Activated CD8-positive, alpha-beta memory T cell treated with anti-CD3 and anti-CD28 coated beads, Interleukin-2, amount 50 U/mL, for 1 hour (primary cell): ENCODE results near the gene PARD3.
"Not testable (repeated sequence)": the region's sequence is repeated elsewhere in the genome, so short reads cannot be mapped to it uniquely, and the experiment has no call there.

Experiments used
- DNase-seq: peaks from one replicate; pipeline ENCODE4 v3.0.0-alpha.2; 2020; ENCODE audit errors: extremely low read depth

Gene PARD3

DNA sequence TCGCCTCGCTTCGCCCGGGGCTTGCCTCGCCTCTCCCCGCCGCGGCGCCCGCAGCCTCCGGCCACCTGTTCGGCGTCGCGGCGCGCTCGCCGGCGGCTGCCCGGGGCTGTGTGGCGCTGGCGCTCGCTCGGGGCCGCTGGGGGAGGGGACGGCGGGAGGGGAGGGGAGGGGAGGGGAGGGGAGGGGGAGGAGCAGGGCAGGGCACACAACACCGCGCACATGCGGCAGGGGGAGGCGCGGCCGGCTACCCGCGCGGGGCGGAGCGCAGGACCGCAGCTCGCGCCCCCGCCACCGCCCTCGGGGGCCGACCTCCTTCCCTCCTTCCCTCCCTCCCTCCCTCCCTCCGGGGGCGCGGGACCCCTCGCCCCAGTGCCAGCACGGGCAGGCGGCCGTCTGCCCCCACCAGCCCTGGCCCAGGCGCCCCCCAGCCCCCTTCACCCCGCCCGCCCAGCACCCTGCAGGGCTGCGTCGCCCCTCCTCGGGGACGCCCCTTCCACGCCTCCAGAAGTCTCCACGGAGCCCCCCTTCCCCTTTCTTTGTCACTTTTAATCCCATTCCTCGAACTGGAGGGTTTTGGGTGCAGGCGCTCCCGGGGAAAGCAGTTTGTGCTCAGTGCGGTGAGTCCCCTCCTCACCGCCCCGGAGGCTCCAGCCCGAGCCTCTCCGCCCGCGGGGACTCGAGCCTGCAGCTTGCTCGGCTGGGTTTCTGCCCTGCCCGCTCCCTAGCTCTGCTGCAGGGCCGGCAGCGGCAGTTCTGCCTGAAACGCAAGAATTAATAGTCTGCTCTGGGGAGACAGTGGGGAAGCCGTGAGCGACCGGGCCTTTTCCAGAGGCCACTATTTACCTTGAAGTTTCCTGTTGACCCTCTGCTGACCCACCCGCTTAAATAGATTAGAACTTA, at the start of gene PARD3:
Gene PARD3, minus strand, starts transcription at position 112 of the 900 bp plus-strand sequence. CDS start 301 bp downstream, outside the sequence.
- no peak for DNase-seq

DNA sequence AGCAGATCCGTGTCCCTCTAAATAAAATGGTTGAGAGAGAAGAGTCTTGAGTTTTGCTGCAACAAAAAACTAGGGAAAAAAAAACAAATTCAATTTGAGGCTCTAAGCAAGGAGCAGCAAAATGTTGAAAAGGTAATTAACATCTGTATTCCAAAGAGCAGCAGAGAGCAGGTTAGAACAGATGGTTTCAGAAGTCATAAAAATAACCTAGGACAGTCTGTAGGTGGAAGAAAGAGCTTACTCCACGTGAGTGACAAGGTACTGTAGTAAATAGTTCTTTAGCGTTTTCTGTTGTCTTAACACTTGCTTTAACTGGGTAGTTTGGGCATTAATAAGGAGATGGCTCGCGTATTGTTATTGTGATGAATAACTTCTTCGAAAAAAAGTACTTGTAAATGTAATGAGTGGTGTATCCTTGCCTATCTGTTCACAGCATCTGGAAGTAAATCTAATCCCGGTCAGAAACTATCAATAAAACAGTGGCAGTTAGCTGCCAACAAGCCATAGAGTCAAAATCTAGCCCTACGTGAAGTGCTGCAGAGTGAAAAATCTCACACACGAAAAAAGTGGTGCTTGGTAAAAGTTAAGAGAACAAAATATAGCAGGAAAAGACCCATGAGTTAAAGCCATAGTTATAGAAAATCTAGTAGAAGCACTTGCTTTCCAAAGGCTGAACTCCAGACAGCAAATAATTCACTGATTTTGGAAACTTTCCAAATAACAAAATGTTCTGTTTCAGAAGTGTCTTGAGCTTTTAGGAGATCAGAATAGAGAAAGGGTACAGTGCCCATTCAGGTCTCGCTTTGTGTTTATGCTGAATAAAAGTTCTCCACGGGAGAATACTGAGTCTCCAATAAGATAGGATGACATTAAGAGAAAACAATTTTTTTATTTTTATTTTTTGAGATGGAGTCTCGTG, 49.3 kb upstream of the PARD3 start:
- DNase-seq = no peak

DNA sequence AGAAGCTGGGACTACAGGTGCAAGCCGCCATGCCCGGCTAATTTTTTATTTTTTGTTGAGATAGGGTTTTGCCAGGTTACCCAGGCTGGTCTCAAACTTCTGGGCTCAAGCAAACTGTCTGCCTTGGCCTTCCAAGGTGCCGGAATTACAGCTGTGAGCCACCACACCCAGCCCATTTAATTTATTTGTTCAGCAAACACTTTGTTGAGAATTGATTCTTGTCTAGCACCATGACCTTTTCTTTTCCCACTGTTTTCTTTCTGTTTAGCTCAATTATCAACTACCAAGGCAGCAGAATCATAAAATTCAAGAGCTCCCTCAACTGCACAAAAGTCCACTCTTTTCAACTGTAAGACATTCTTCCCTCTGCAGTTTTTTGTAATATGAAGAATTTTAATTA, 47.8 kb upstream of the PARD3 start:
- DNase-seq = no peak

DNA sequence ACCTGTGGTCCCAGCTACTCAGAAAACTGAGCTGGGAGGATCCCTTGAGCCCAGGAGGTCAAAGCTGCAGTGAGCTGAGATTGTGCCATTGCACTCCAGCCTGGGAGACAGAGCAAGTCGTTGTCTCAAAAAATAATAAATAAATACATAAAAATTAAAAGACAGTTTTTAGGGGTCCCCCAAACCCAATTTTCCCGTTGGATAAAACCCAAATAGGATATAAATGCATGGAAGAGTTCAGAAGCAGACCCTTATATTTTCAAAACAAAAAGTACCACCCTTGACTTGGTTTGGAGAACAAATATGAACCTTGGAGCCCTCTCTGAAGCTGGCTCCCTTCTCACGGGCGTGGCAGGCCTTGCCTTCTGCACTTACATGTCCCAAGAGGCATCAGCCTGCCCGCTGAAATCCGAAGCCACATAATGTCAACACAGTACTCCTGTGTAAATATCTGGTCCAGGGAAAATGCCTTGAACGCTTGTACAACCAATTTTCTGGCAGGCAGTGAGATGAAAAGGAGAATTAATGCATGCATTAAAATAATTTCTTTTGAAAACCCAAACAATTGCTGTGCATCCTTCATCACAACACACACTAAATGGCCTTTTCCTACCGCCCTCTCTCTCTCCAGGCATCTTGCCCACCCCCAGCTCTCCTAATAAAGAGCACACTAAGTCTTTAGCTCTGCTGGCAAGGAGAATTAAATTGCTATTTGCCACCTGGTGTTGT, 46.4 kb upstream of the PARD3 start:
- DNase-seq = no peak

DNA sequence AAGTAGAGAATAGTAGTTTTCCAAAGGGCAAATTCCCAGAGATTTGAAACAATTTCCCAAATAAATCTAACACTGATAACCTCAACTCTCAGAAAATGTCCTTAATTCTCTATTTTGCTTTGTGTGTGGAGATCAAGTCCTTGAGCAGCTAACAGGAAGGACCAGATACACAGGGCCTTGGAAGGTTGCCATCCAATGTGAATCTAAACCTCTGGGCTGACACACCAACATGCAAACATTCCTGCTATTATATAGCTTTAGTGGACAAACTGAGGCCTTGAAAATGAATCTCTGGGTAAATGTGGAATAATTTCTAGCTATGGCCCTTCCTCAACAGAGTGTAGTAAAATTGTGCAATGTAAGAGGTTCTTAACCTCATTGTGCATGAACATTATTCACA, 44.1 kb upstream of the PARD3 start:
- DNase-seq = no peak

DNA sequence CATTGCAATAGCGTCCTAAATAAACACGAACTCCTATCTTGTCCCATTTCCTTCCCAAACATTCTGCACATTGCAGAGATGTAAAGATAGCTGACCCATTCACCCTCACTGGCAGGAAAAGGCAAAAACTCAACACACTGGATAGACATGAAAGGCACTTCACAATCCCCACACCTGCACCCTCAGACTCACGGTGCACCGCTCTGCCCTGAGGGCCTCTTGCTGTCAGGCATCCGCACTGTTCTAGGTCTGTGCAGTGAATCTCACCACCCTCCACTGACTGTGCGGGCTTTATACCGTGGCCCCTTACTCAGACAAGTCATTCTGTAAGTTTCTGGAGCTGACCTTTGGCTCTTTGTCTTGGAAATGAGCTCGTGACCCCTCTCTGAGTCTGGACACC, 42.9 kb upstream of the PARD3 start:
- DNase-seq = no peak

DNA sequence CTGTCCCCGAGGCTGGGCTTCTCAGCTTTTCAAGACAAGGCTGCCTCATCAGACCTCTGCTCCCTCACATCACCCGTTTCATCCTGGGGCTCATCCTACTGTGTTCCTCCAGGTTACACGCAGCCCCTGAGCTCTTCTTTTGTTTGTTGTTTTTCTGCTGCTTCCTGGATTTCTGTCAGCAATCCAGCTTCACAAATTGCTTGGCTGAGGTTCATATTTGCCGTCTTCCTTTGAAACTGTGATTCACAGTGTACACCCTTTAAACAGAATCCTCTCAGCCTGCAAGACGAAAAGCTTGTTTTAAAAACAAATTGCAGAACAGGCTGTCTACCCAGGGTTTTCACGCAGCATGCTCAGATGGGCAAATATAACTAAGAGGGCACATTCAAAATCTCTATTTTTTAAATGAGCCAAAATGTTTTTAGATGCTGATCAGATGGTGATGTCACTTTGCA, 39.1 kb upstream of the PARD3 start:
- DNase-seq = no peak

DNA sequence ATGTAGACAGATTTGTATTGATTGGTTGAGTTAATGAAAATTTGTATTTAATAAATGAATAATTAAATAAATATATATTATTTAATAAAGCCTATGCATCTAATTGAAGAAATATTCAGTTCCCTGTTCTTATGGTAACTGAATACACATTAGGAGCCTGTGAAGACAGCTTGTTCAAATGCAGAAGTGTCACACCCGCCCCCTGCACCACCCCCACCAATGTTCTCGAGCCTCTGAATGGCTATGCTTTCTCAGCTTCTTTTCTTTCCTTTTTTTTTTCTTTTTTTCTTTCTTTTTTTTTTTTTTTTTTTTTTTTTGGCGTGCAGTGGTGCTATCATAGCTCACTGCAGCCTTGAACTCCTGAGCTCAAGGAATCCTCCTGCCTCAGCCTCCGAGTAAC, 38.3 kb upstream of the PARD3 start:
- DNase-seq = no peak

DNA sequence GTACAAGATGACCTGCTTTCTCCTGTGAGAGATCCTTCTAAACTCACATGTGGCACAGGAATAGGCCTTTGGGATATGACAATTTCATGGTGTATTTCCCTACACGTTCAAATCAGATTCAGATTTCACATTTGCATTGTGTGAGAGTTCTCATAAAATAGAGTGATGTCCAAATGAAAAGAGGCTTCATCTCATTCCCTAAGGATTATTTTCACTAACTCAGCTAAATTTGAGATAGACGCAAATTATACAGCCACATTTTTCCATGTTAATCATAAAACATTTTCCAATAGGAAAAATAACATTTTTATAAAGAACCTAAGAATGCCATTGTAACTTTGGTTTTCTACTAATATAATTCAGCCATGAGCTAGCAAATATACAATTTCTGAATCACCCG, 35.5 kb upstream of the PARD3 start:
- DNase-seq = no peak

DNA sequence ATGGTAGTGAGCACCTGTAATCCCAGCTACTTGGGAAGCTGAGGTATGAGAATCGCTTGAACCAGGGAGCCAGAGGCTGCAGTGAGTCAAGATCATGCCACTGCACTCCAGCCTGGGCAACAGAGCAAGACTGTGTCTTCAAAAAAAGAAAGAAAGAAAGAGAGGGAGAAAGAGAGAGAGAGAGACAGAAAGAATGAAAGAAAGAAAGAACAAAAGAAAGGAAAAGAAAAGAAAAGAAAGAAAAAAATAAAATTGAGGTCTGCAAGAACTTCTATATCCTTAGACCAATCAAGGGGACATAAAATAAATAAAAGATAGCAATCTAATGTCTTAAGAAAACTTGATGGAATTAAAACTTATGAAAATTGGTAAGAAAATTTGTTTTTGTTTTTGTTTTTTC, 34.9 kb upstream of the PARD3 start:
- no peak for DNase-seq

DNA sequence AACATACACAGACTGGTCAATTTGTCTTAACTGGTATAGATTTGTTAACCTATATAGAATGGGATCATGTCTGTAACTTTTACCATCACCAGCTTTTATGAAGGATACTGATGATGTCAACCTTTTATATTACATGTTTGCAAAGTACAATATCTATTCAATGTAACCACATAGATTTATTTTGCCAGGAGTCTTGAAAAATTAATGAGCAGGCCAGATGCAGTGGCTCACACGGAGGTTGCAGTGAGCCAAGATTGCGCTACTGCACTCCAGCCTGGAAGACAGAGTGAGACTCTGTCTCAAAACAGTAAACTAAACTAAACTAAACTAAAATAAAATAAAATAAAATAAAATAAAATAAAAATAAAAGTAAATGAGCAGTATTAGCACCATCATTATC, 30.0 kb upstream of the PARD3 start:
- DNase-seq = no peak

DNA sequence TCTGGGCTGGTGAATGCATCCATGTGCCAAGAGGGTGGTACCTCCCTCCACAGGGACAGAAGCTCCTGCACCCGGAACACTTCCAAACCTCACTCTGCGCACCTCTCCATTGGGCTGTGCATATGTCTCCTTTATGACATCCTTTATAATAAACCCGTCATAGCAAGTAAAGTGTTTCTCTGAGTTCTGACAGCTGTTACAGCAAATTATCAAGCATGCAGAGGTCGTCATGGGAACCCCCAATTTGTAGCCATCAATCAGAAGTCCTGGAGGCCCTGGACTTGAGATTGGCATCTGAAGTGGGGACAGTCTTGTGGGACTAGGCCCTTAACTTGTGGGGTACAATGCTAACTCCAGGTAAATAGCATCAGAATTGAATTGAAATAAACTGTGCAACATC, 29.4 kb upstream of the PARD3 start:
- DNase-seq = no peak

DNA sequence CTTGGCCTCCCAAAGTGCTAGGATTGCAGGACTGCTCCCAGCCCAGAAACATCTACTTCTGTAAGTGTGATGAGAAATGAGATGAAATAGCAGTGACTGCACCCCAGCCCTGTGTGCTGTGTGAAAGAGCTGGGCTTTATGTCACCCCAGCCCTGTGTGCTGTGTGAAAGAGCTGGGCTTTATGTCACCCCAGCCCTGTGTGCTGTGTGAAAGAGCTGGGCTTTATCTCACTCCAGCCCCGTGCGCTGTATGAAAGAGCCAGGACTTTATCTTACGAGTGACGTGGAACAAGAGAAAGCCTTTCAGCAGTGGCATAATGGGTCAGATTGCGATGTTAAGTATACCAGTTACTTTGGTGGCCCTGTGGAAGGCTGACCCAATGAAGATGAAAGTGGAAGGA, 28.4 kb upstream of the PARD3 start:
- not testable (repeated sequence) for DNase-seq

DNA sequence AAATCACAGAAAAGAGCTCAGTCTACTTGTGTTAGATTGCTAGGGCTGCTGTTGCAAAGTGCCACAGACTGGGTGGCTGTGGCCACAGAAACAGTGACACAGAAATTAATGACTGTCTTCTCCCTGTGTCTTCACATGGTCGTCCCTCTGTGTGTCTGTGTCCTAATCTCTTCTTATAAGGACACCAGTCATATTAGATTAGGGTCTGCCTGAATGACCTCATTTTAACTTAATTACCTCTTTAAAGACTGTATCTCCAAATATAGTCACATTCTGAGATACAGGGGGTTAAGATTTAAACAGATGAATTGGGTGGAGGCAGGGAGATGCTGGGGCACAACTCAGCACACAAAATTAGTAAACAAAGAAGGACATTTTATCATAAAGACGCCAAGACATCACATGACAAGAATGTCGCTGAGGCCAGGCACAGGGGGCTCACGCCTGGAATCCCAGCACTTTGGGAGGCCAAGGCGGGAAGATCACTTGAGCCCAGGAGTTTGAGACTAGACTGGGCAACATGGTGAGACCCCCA, 23.3 kb upstream of the PARD3 start:
- DNase-seq = no peak

DNA sequence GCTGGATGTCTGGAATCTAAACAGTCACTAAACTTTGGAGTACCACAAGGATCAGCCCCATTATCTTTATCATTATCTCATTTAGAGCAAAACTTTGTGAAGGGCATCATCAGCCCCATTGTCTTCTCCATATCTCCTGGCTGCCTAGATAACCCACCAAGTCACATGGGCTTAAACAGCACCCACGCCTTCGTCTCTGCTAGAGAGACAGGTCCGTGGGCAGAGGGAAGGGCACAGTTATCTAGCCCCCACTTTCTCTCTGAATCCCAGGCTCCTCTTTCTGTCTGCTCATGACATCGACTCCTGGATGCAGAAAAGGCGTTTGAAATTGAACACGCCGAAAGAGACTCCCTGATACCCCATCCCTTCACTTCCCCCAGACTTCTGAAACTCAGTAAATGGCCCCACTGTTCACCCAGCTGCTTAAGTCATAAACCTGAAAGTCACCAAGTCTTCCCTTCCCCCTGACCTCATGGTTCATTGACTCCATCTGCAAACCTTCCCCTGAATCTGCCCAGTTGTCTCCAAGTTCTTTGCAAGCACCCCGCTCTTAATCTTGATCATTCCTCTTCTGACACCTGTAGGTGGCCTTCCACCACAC, 20.9 kb upstream of the PARD3 start:
- no peak for DNase-seq

DNA sequence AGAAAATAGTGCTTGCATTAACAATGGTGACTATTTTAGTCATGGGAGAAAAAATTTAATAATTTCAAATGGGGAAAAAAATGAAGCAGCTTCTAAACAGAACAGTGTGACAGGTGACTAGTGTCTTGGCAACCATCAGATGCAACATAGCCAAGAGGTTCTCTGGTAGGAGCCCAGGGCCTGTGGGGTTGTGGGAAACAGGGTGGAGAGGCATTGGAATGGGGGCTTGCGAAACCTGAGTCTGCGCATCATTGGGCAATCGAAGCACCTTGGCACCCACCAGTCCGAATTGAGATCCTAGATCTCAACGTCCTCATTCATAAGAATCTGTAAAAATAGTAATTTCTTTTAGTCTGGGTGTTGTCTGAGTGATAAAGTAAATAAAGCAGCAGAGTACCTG, 19.2 kb upstream of the PARD3 start:
- DNase-seq = no peak

DNA sequence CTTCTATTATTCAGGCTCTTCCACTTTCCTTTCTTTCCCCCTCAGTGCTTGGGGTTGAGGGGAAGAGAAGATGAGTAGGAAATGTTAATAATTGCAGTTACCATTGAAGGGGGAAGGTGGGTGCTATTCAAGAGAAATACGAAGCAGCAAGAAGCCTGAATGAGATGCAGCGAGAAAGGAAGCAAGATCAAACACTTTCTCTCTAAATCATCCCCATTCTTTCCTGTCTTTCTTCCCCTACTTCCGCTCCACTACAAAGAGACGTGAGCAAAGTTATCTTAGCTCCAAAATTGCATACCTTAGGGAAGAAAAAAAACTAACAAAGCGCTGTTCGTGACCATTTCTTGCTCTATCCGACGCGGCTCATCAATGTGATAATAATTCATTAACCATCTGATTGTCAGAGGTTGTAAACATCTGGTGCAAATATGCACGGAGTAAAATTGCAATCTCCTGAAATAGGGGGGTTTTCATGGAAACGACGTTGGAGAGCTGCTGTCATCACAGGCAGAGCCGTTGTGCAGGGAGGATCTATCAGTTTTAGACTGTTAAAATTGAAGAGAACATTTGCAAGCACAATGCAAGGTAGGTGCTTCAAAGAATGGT, 15.2 kb upstream of the PARD3 start:
- DNase-seq = no peak

DNA sequence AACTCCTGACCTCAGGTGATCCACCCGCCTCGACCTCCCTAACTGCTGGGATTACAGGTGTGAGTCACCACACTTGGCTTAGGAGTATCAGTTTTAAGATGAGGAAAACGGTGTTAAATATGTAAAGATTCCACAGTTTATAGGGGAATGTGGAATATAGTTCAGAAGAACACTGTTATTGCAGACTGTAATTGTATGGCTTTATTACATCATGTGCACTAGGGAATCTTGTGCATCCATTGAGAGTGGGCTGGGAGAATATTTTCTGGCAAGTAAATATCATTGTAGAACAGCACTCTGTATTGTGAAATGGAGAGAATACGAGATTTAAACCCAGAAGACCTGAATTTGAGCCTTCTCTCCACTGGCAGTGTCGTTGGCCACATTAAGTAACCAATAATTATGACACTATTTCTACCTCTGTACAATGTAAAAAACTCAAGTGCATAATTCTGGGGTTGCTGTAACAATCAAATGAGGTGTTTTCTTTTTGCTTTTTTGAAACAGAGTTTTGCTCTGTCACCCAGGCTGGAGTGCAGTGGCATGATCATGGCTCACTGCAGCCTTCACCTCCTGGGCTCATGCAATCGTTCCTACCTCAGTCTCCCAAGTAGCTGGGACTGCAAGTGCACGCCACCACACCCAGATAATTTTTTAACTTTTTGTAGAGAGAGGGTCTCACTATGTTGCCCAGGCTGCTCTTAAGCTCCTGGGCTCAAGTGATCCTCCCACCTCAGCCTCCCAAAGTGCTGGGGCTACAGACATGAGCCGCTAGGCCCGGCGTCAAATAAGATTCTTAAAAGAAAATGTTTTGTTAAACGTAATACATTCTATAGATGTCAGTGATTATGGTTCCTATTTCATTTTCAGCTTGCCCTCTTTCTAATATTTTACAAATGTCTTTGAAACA, 12.0 kb upstream of the PARD3 start:
- no peak for DNase-seq

DNA sequence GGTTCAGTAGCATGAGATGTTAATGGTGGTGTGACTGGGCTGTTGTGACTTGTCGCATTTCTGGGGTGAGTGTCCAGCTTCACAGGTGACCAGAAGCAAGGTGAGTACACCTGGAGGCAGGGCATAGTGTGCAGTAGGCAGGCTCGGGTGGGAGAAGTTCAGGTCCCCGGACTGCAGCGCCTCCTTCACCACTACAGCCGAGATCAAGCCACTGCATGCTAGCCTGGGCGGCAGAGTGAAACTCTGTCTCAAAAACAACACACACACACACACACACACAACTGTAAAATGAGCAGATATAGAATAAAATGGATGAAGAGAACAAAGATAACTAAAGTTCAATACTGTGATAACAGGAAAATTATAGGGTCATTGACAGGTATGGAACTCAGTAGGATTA, 11.1 kb upstream of the PARD3 start:
- no peak for DNase-seq

DNA sequence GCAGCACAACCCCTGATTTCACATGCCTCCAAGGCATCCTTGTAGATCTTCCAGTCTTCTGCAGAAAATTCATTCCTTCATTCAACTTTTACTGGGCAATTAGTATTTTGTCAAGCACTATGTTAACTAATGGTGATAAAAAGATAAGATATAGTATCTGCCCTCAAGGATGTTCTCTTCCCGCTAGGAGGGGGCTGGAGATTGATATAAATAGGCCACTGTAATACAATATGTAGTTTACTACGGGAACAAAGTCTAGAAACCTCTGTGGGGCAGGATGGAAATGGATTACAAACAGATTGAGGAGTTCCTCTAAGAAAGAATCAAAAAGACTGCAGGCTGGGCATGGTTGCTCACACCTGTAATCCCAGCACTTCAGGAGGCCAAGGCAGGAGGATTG, 10.3 kb upstream of the PARD3 start:
- no peak for DNase-seq
